Mononuclear cell (primary cell): ENCODE data around the gene ARX. TPM values are rescaled to one million over a fixed set of nuclear protein-coding genes. Genes with fewer than 3 reads are reported as not detected.

Source experiments
- H3K27me3 ChIP-seq: 2 replicates; pipeline ENCODE4 v1.6.0; 2011; ENCODE audit warnings: low read length, control low read depth; ENCODE audit not compliant: insufficient read depth
- H3K4me1 ChIP-seq: 2 replicates; pipeline ENCODE4 v1.5.1; 2011; ENCODE audit warnings: mild to moderate bottlenecking, low read length, control low read depth; ENCODE audit not compliant: insufficient read depth
- H3K4me3 ChIP-seq: 2 replicates; pipeline ENCODE4 v1.5.1; 2011; ENCODE audit warnings: mild to moderate bottlenecking, low read length, moderate library complexity
- H3K9me3 ChIP-seq: 2 replicates; pipeline ENCODE4 v1.5.1; 2011; ENCODE audit warnings: low read depth, mild to moderate bottlenecking, control low read depth, low read length
- total RNA-seq: library from RNA; depleted of rRNA; stranded (reverse); fragments of >200 nt; gene quantifications from one replicate; pipeline ENCODE4 v1.2.3, GENCODE V29; 2012

ARX gene
- total RNA-seq, 1 donor: under 0.01 TPM

GRCh38 chrX:25010784-25011588 lies 4.8 kb downstream of the ARX start:
- H3K27me3 ChIP-seq: peaks cover 80% of the 10 kb centered on the region
- H3K4me1 ChIP-seq: no peaks in the 10 kb centered on the region
- H3K9me3 ChIP-seq: no peaks in the 10 kb centered on the region
- H3K4me3 ChIP-seq: no peak overlapping the region

- Histone ChIP-seq H3K27me3 (peaks cover 72% of the 10 kb centered on the region), H3K4me3 (no peak overlapping the region), H3K4me1 (no peaks in the 10 kb centered on the region), H3K9me3 (no peaks in the 10 kb centered on the region)
Measured at GRCh38 chrX:25009407-25009806, 6.4 kb downstream of the ARX start.

- Histone ChIP-seq H3K4me3 (no peak overlapping the region), H3K4me1 (no peaks in the 10 kb centered on the region), H3K27me3 (peaks cover 70% of the 10 kb centered on the region), H3K9me3 (no peaks in the 10 kb centered on the region)
Measured at GRCh38 chrX:25007059-25008053, 8.4 kb downstream of the ARX start.

GRCh38 chrX:25006586-25007058 lies 9.1 kb downstream of the ARX start:
- Histone ChIP-seq H3K4me1 (no peaks in the 10 kb centered on the region), H3K4me3 (no peak overlapping the region), H3K9me3 (no peaks in the 10 kb centered on the region), H3K27me3 (peaks cover 64% of the 10 kb centered on the region)

- no peak overlapping the region for H3K4me3 ChIP-seq
- no peaks in the 10 kb centered on the region for H3K4me1 ChIP-seq
- H3K9me3 ChIP-seq: no peaks in the 10 kb centered on the region
- peaks cover 59% of the 10 kb centered on the region for H3K27me3 ChIP-seq
Measured at GRCh38 chrX:25005382-25006185, 10.2 kb downstream of the ARX start.

GRCh38 chrX:25005034-25005381 lies 10.8 kb downstream of the ARX start:
- peaks cover 54% of the 10 kb centered on the region for H3K27me3 ChIP-seq
- H3K4me1 ChIP-seq: no peaks in the 10 kb centered on the region
- H3K9me3 ChIP-seq: no peaks in the 10 kb centered on the region
- no peak overlapping the region for H3K4me3 ChIP-seq

GRCh38 chrX:25004485-25005032 lies 11.2 kb downstream of the ARX start:
- Histone ChIP-seq H3K9me3 (no peaks in the 10 kb centered on the region), H3K27me3 (peaks cover 49% of the 10 kb centered on the region), H3K4me3 (no peak overlapping the region), H3K4me1 (no peaks in the 10 kb centered on the region)

- Histone ChIP-seq H3K27me3 (peaks cover 44% of the 10 kb centered on the region), H3K4me3 (no peak overlapping the region), H3K4me1 (no peaks in the 10 kb centered on the region), H3K9me3 (no peaks in the 10 kb centered on the region)
Measured at GRCh38 chrX:25004040-25004439, 11.7 kb downstream of the ARX start.

- no peak overlapping the region for H3K4me3 ChIP-seq
- peaks cover 36% of the 10 kb centered on the region for H3K27me3 ChIP-seq
- no peaks in the 10 kb centered on the region for H3K9me3 ChIP-seq
- no peaks in the 10 kb centered on the region for H3K4me1 ChIP-seq
Measured at GRCh38 chrX:25003066-25003849, 12.5 kb downstream of the ARX start.

- Histone ChIP-seq H3K4me1 (no peaks in the 10 kb centered on the region), H3K9me3 (no peaks in the 10 kb centered on the region), H3K27me3 (peaks cover 30% of the 10 kb centered on the region), H3K4me3 (no peak overlapping the region)
Measured at GRCh38 chrX:25002661-25003020, 13.1 kb downstream of the ARX start.

- Histone ChIP-seq H3K9me3 (no peaks in the 10 kb centered on the region), H3K4me1 (no peaks in the 10 kb centered on the region), H3K27me3 (peaks cover 26% of the 10 kb centered on the region), H3K4me3 (no peak overlapping the region)
Measured at GRCh38 chrX:25001808-25002660, 13.7 kb downstream of the ARX start.

- Histone ChIP-seq H3K9me3 (no peaks in the 10 kb centered on the region), H3K4me1 (no peaks in the 10 kb centered on the region), H3K27me3 (peaks cover 10% of the 10 kb centered on the region), H3K4me3 (no peak overlapping the region)
Measured at GRCh38 chrX:24999511-24999910, 16.3 kb downstream of the ARX start.

- no peaks in the 10 kb centered on the region for H3K4me1 ChIP-seq
- no peak overlapping the region for H3K4me3 ChIP-seq
- no peaks in the 10 kb centered on the region for H3K9me3 ChIP-seq
- H3K27me3 ChIP-seq: peaks cover under 1% of the 10 kb centered on the region
Measured at GRCh38 chrX:24996096-24996709, 19.6 kb downstream of the ARX start.
